Thymus (tissue), 11 donors: ENCODE results near the gene THAP7. TPM values are rescaled to one million over a fixed set of nuclear protein-coding genes. Genes with fewer than 3 reads are reported as not detected.

Experiments
- DNase-seq, 9 donors: peaks; one replicate each; pipeline ENCODE4 v3.0.0-alpha.2; 2013; ENCODE audit warnings: low spot score in 9 of 9, low read depth in 6 of 9, missing footprints in 1 of 9
- H3K27ac ChIP-seq, 2 donors: one replicate each; pipeline ENCODE4 v1.5.1; 2013; ENCODE audit warnings: control low read depth in 1 of 2, low read depth in 1 of 2, low read length in 1 of 2, mild to moderate bottlenecking in 1 of 2, moderate library complexity in 1 of 2
- H3K27me3 ChIP-seq, 2 donors: one replicate each; pipeline ENCODE4 v1.5.1; 2013; ENCODE audit warnings: low read length in 1 of 2; ENCODE audit not compliant: control insufficient read depth in 2 of 2, insufficient read depth in 1 of 2
- H3K36me3 ChIP-seq, 2 donors: one replicate each; pipeline ENCODE4 v1.5.1; 2013; ENCODE audit warnings: low read length in 1 of 2, mild to moderate bottlenecking in 1 of 2, moderate library complexity in 1 of 2; ENCODE audit not compliant: control insufficient read depth in 2 of 2, insufficient read depth in 2 of 2
- H3K4me1 ChIP-seq, 2 donors: one replicate each; pipeline ENCODE4 v1.5.1; 2013; ENCODE audit warnings: low read length in 2 of 2; ENCODE audit not compliant: control insufficient read depth in 2 of 2, insufficient read depth in 2 of 2
- H3K4me3 ChIP-seq, 2 donors: one replicate each; pipeline ENCODE4 v1.5.1; 2013; ENCODE audit warnings: low read length in 2 of 2, control low read depth in 1 of 2, mild to moderate bottlenecking in 1 of 2
- H3K9me3 ChIP-seq, 2 donors: one replicate each; pipeline ENCODE4 v1.5.1; 2013; ENCODE audit warnings: low read length in 1 of 2, mild to moderate bottlenecking in 1 of 2; ENCODE audit not compliant: control insufficient read depth in 2 of 2, insufficient read depth in 1 of 2
- WGBS: extraction: QIAGEN DNeasy Blood & Tissue Kit; methylation state at CpG from one replicate; pipeline ENCODE4 v1.1.7; 2013; 5-methylcytosine and 5-hydroxymethylcytosine counted together
- polyA plus RNA-seq: library from polyadenylated mRNA; stranded (reverse); fragments of 200-250 nt; gene quantifications from one replicate; pipeline ENCODE4 v1.2.3, GENCODE V29; 2013
- total RNA-seq: library from RNA; stranded (reverse); fragments of 120-200 nt; gene quantifications from one replicate; pipeline ENCODE4 v1.2.4, GENCODE V29; 2013
- donor health status: healthy.

Gene THAP7
- total and polyA plus RNA-seq, 2 donors, result 26.2 to 40.3 TPM

GRCh38 chr22:20963201-20964052 lies 38.5 kb downstream of the THAP7 start:
- Histone ChIP-seq H3K36me3 (no peaks in the 10 kb centered on the region), H3K9me3 (no peaks in the 10 kb centered on the region), H3K27ac (no peak overlapping the region), H3K4me1 (peaks cover 0 to 6% of the 10 kb centered on the region in 2 donors), H3K4me3 (no peak overlapping the region), H3K27me3 (peaks cover 26 to 76% of the 10 kb centered on the region in 2 donors)
- no peak for DNase-seq
- 90% methylated on average over 7 of the region's 7 CpGs for WGBS

- Histone ChIP-seq H3K36me3 (no peaks in the 10 kb centered on the region), H3K27ac (no peak overlapping the region), H3K9me3 (no peaks in the 10 kb centered on the region), H3K4me1 (peaks cover 0 to 6% of the 10 kb centered on the region in 2 donors), H3K27me3 (peaks cover 33 to 80% of the 10 kb centered on the region in 2 donors), H3K4me3 (no peak overlapping the region)
- DNase-seq, result no peak
- WGBS, result 98% methylated on average over 6 of the region's 6 CpGs
Measured at GRCh38 chr22:20962491-20962945, 39.4 kb downstream of the THAP7 start.

DNA sequence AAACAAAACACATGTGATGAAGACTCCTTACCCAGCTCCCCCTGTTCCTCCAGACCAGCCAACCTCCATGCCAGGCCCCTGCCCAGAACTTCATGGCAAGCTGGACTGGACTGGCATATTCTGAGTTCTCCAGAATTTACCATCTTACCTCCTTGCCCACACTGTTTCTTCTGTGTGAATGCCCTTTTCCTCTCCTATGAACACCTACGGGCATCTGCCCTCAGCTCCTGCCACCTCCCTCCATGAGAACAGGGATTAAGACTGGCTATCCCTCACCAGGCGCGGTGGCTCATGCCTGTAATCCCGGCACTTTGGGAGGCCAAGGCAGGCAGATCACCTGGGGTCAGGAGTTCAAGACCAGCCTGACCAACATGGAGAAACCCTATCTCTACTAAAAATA lies 41.3 kb downstream of the THAP7 start:
- Histone ChIP-seq H3K9me3 (peaks cover 1 to 5% of the 10 kb centered on the region in 2 donors), H3K27ac (no peak overlapping the region), H3K4me3 (no peak overlapping the region), H3K27me3 (peaks cover 41 to 80% of the 10 kb centered on the region in 2 donors), H3K4me1 (peaks cover 0 to 10% of the 10 kb centered on the region in 2 donors), H3K36me3 (peaks cover 0 to under 1% of the 10 kb centered on the region in 2 donors)
- 96% methylated on average over 4 of the region's 4 CpGs for WGBS
- DNase-seq, result no peak

- 98% methylated on average over 20 of the region's 20 CpGs for WGBS
- Histone ChIP-seq H3K4me1 (peaks cover 0 to 7% of the 10 kb centered on the region in 2 donors), H3K27me3 (peaks cover 36 to 76% of the 10 kb centered on the region in 2 donors), H3K4me3 (no peak overlapping the region), H3K27ac (no peak overlapping the region), H3K9me3 (peaks cover 1 to 5% of the 10 kb centered on the region in 2 donors), H3K36me3 (peaks cover 0 to 3% of the 10 kb centered on the region in 2 donors)
- no peak for DNase-seq
Measured at GRCh38 chr22:20959578-20960461, 42.1 kb downstream of the THAP7 start.

- DNase-seq, result no peak
- Histone ChIP-seq H3K9me3 (peaks cover 1 to 5% of the 10 kb centered on the region in 2 donors), H3K4me3 (peak overlapping the region; percentile 20 to 26), H3K27ac (no peak overlapping the region), H3K36me3 (peaks cover 12 to 13% of the 10 kb centered on the region in 2 donors), H3K4me1 (peaks cover 0 to 6% of the 10 kb centered on the region in 2 donors), H3K27me3 (peaks cover 28 to 56% of the 10 kb centered on the region in 2 donors)
- 6% methylated on average over 32 of the region's 32 CpGs for WGBS
Measured at GRCh38 chr22:20957683-20958431, 44.1 kb downstream of the THAP7 start.

GRCh38 chr22:20957102-20957682 lies 44.7 kb downstream of the THAP7 start:
- DNase-seq, result no peak

GRCh38 chr22:20956258-20957101 lies 45.4 kb downstream of the THAP7 start:
- 61% methylated on average over 27 of the region's 27 CpGs for WGBS
- Histone ChIP-seq H3K4me3 (peak overlapping the region; percentile 20 to 26), H3K27me3 (peaks cover 28 to 51% of the 10 kb centered on the region in 2 donors), H3K27ac (no peak overlapping the region), H3K4me1 (peaks cover 0 to 6% of the 10 kb centered on the region in 2 donors), H3K9me3 (peaks cover 1 to 5% of the 10 kb centered on the region in 2 donors), H3K36me3 (peaks cover 25 to 26% of the 10 kb centered on the region in 2 donors)
- DNase-seq, result no peak

More at GRCh38 chr22:20957102-20957682, 44.7 kb downstream of the THAP7 start:
- Histone ChIP-seq H3K27ac (no peak overlapping the region), H3K9me3 (peaks cover 1 to 5% of the 10 kb centered on the region in 2 donors), H3K4me3 (peak overlapping the region; percentile 20 to 26), H3K36me3 (peaks cover 18 to 19% of the 10 kb centered on the region in 2 donors), H3K4me1 (peaks cover 0 to 6% of the 10 kb centered on the region in 2 donors), H3K27me3 (peaks cover 28 to 51% of the 10 kb centered on the region in 2 donors)
- WGBS, result 2% methylated on average over 59 of the region's 59 CpGs
